SK-N-SH (cell line): Measurements from ENCODE around the gene RANBP9. TPM values are rescaled to one million over a fixed set of nuclear protein-coding genes. Genes with fewer than 3 reads are reported as not detected.

Experiments used
- CTCF ChIA-PET: fragments of 300-600, 350-600 bp; formaldehyde crosslinking; extraction: SDS; loops from one replicate; lab custom pipeline; 2021; lab: Yijun Ruan, JAX
- POLR2A ChIA-PET: fragments of 350-600 bp; sonication (Branson Sonifier 250); formaldehyde crosslinking; extraction: SDS; loops from one replicate; lab custom pipeline; 2020; ENCODE audit warnings: antibody characterized with exemption, inconsistent platforms; lab: Yijun Ruan, JAX
- DNase-seq: peaks from one replicate; pipeline ENCODE4 v3.0.0; 2012
- H2AFZ ChIP-seq: fragments of 200-600 bp; sonication (generic); 2 replicates; pipeline ENCODE4 v1.8.1; 2016; ENCODE audit warnings: antibody characterized with exemption, mild to moderate bottlenecking, low read depth
- H3F3A ChIP-seq: fragments of 200-600 bp; sonication (generic); replicated peaks from 2 replicates; pipeline ENCODE3; 2016; ENCODE audit warnings: antibody characterized with exemption, mild to moderate bottlenecking; ENCODE audit not compliant: insufficient read depth
- H3K27ac ChIP-seq, 2 experiments: fragments of 200-500 bp in 1 of 2; fragments of 200-600 bp in 1 of 2; sonication (Bioruptor generic) in 1 of 2; sonication (generic), shearing (Covaris generic) in 1 of 2; 2 replicates each; pipeline versions ENCODE4 v1.5.1 to v1.6.1; 2014 to 2016; ENCODE audit warnings: low read depth in 2 of 2, inconsistent platforms in 1 of 2, low read length in 1 of 2, mild to moderate bottlenecking in 1 of 2, mixed read lengths in 1 of 2
- H3K27me3 ChIP-seq: fragments of 200-600 bp; sonication (generic), shearing (Covaris generic); 2 replicates; pipeline ENCODE4 v1.6.1; 2016; ENCODE audit warnings: mixed run types; ENCODE audit not compliant: insufficient read depth
- H3K36me3 ChIP-seq, 2 experiments: fragments of 200-500 bp in 1 of 2; fragments of 200-600 bp in 1 of 2; sonication (Bioruptor generic) in 1 of 2; sonication (generic) in 1 of 2; replicated peaks in 1 of 2; 2 replicates each; pipeline versions ENCODE3 to v1.5.1; 2014 to 2016; ENCODE audit warnings: low read length in 1 of 2, mild to moderate bottlenecking in 1 of 2; ENCODE audit not compliant: insufficient read depth in 2 of 2, control insufficient read depth in 1 of 2
- H3K4me1 ChIP-seq, 2 experiments: fragments of 200-500 bp in 1 of 2; fragments of 200-600 bp in 1 of 2; sonication (Bioruptor generic) in 1 of 2; sonication (generic), shearing (Covaris generic) in 1 of 2; 2 replicates each; pipeline versions ENCODE4 v1.5.1 to v1.6.1; 2014 to 2016; ENCODE audit warnings: low read depth in 1 of 2, low read length in 1 of 2, mixed run types in 1 of 2; ENCODE audit not compliant: insufficient read depth in 2 of 2, control insufficient read depth in 1 of 2
- H3K4me2 ChIP-seq: fragments of 200-600 bp; sonication (generic), shearing (Covaris generic); 2 replicates; pipeline ENCODE4 v1.6.1; 2017; ENCODE audit warnings: mixed run types
- H3K4me3 ChIP-seq, 2 experiments: fragments of 200-500 bp in 1 of 2; fragments of 200-600 bp in 1 of 2; sonication (Bioruptor generic) in 1 of 2; sonication (generic), shearing (Covaris generic) in 1 of 2; 2 replicates each; pipeline versions ENCODE4 v1.5.1 to v1.8.1; 2014 to 2016; ENCODE audit warnings: low read depth in 2 of 2, inconsistent platforms in 1 of 2, low read length in 1 of 2, mild to moderate bottlenecking in 1 of 2, mixed read lengths in 1 of 2, moderate library complexity in 1 of 2
- H3K79me2 ChIP-seq: fragments of 200-600 bp; sonication (generic); 2 replicates; pipeline ENCODE4 v1.8.1; 2017; ENCODE audit warnings: mild to moderate bottlenecking; ENCODE audit not compliant: insufficient read depth
- H3K9ac ChIP-seq: fragments of 200-600 bp; sonication (generic); 2 replicates; pipeline ENCODE4 v1.6.1; 2017; ENCODE audit warnings: mixed run types
- H3K9me2 ChIP-seq: fragments of 200-600 bp; sonication (generic); 2 replicates; pipeline ENCODE4 v1.6.1; 2017; ENCODE audit warnings: mixed run types
- H3K9me3 ChIP-seq: fragments of 200-600 bp; sonication (generic); 2 replicates; pipeline ENCODE4 v1.6.1; 2017; ENCODE audit warnings: mixed run types, mild to moderate bottlenecking, moderate library complexity
- H4K20me1 ChIP-seq: fragments of 200-600 bp; sonication (generic); 2 replicates; pipeline ENCODE4 v1.6.1; 2017; ENCODE audit warnings: mild to moderate bottlenecking, mixed run types; ENCODE audit not compliant: insufficient read depth
- CHD2 ChIP-seq: fragments of 150-350 bp; IDR thresholded peaks from 2 replicates; pipeline ENCODE4 v1.6.1; 2018; ENCODE audit warnings: low read length; ENCODE audit not compliant: partially characterized antibody
- CTCF ChIP-seq: fragments of 200-600 bp; sonication (generic); IDR thresholded peaks from 2 replicates; pipeline ENCODE4 v1.6.1; 2017; ENCODE audit warnings: antibody characterized with exemption, mild to moderate bottlenecking, moderate library complexity
- ELF1 ChIP-seq: IDR thresholded peaks from 2 replicates; pipeline ENCODE4 v1.4.0; 2012
- EP300 ChIP-seq, 2 experiments: IDR thresholded peaks; 2 replicates each; pipeline versions ENCODE4 v1.4.0 to v1.6.1; 2012; ENCODE audit warnings: borderline replicate concordance in 1 of 2, low read depth in 1 of 2, low read length in 1 of 2
- GABPA ChIP-seq: IDR thresholded peaks from 2 replicates; pipeline ENCODE4 v1.4.0; 2012; ENCODE audit warnings: low read depth, mild to moderate bottlenecking
- NFIC ChIP-seq: IDR thresholded peaks from 2 replicates; pipeline ENCODE4 v1.4.0; 2012; ENCODE audit warnings: borderline replicate concordance
- NRF1 ChIP-seq: IDR thresholded peaks from 2 replicates; pipeline ENCODE4 v1.6.1; 2012; ENCODE audit warnings: low read depth, mild to moderate bottlenecking, low read length
- POLR2AphosphoS5 ChIP-seq: IDR thresholded peaks from 2 replicates; pipeline ENCODE4 v1.6.1; 2012; ENCODE audit warnings: low read depth, low read length
- RAD21 ChIP-seq: IDR thresholded peaks from 2 replicates; pipeline ENCODE4 v1.6.1; 2012; ENCODE audit warnings: mild to moderate bottlenecking, low read length
- RCOR1 ChIP-seq: fragments of 150-350 bp; IDR thresholded peaks from 2 replicates; pipeline ENCODE4 v1.6.1; 2017; ENCODE audit warnings: antibody characterized with exemption, low read length
- RXRA ChIP-seq: IDR thresholded peaks from 2 replicates; pipeline ENCODE4 v1.4.0; 2012; ENCODE audit warnings: low read depth, mild to moderate bottlenecking, borderline replicate concordance
- SIN3A ChIP-seq: IDR thresholded peaks from 2 replicates; pipeline ENCODE4 v1.6.1; 2012; ENCODE audit warnings: low read depth, mild to moderate bottlenecking, low read length, moderate library complexity, borderline replicate concordance
- TAF1 ChIP-seq: IDR thresholded peaks from 2 replicates; pipeline ENCODE4 v1.6.1; 2012; ENCODE audit warnings: low read depth, mild to moderate bottlenecking, low read length, moderate library complexity, borderline replicate concordance
- TEAD4 ChIP-seq: IDR thresholded peaks from 2 replicates; pipeline ENCODE4 v1.4.0; 2012; ENCODE audit warnings: mild to moderate bottlenecking, borderline replicate concordance; ENCODE audit not compliant: insufficient read depth
- USF1 ChIP-seq: IDR thresholded peaks from 2 replicates; pipeline ENCODE4 v1.4.0; 2012; ENCODE audit warnings: low read depth, borderline replicate concordance
- YY1 ChIP-seq: IDR thresholded peaks from 2 replicates; pipeline ENCODE4 v1.4.0; 2012; ENCODE audit warnings: low read depth, mild to moderate bottlenecking
- ZBTB33 ChIP-seq: IDR thresholded peaks from 2 replicates; pipeline ENCODE4 v1.4.0; 2012; ENCODE audit warnings: low read depth, borderline replicate concordance
- WGBS: methylation state at CpG from one replicate; pipeline ENCODE4 v1.1.6; 2017; ENCODE audit warnings: low lambda C conversion rate; 5-methylcytosine and 5-hydroxymethylcytosine counted together
- polyA plus RNA-seq, 3 experiments: library from polyadenylated mRNA; depleted of rRNA; stranded (reverse); fragments of >200 nt; gene quantifications; 2 replicates each; pipeline ENCODE4 v1.2.3, GENCODE V29; 2012
- TF ChIP-seq, protein P1 (sequence below): IDR thresholded peaks from 2 replicates; pipeline ENCODE4 v1.4.0; 2012; ENCODE audit warnings: low read depth
- TF ChIP-seq, protein P2 (sequence below): fragments of 150-350 bp; IDR thresholded peaks from 2 replicates; pipeline ENCODE4 v1.6.1; 2017; ENCODE audit warnings: antibody characterized with exemption, low read length, low read depth, borderline replicate concordance

Gene RANBP9
- polyA plus RNA-seq, 1 of the 3 experiments (the other 2 are of a cell fraction), result 20.4 TPM

DNA sequence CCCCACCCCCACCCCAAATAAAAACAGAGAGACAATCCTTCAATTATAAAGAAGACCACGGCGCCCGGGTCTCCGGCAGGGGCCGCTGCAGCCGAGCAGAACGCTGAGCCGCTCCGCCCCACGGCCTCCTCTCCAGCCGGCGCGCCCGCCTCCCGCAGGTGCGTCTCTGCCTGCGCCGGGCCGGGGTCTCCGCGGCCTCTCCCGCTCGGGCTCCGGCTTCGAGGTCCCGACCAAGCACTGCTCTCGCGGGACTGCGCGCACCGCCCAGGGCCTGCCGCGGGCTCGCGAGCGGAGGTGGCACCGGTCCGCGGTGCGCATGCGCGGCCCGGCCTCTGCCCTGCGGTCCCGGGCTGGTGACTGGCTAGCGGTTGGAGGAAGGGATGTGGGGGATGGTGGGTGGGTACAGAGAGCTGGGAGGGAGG lies 137.5 kb downstream of the RANBP9 start:
- peak overlapping the region; percentile 94 for H3K9ac ChIP-seq
- no peaks in the 10 kb centered on the region for H3K9me2 ChIP-seq
- peak overlapping the region; percentile 90; the same call in 1 of the 2 replicates for H2AFZ ChIP-seq
- peaks cover 0 to 7% of the 10 kb centered on the region in 2 experiments; a peak in 2 of 4 replicates for H3K4me1 ChIP-seq
- peaks cover 19% of the 10 kb centered on the region for H3F3A ChIP-seq
- H4K20me1 ChIP-seq, result no peaks in the 10 kb centered on the region
- TF ChIP-seq EP300 (IDR thresholded peaks at IDR 0.05; ENCODE audit: borderline replicate concordance in 1 of 2, low read depth in 1 of 2, low read length in 1 of 2) (no peak), ELF1 (no peak), CTCF (peak; percentile 49), SIN3A (0 out of 2 replicates have a peak, but pooled peaks have one; percentile 52), GABPA (no peak), YY1 (no peak), CHD2 (peak; percentile 99), RXRA (no peak), TEAD4 (no peak), POLR2AphosphoS5 (no peak), RAD21 (peak; percentile 40), TAF1 (peak; percentile 51; the same call in 1 of the 2 replicates), ZBTB33 (peak; percentile 92), NFIC (no peak), USF1 (no peak), RCOR1 (0 out of 2 replicates have a peak, but pooled peaks have one; percentile 5), NRF1 (peak; percentile 95)
- TF ChIP-seq, protein P1, sequence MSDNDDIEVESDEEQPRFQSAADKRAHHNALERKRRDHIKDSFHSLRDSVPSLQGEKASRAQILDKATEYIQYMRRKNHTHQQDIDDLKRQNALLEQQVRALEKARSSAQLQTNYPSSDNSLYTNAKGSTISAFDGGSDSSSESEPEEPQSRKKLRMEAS, result peak; percentile 7; the same call in 1 of the 2 replicates
- TF ChIP-seq, protein P2, sequence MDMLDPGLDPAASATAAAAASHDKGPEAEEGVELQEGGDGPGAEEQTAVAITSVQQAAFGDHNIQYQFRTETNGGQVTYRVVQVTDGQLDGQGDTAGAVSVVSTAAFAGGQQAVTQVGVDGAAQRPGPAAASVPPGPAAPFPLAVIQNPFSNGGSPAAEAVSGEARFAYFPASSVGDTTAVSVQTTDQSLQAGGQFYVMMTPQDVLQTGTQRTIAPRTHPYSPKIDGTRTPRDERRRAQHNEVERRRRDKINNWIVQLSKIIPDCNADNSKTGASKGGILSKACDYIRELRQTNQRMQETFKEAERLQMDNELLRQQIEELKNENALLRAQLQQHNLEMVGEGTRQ, result no peak
- H3K9me3 ChIP-seq, result 0 out of 2 replicates have a peak, but pooled peaks cover 3% of the 10 kb centered on the region
- peaks cover 3 to 12% of the 10 kb centered on the region in 2 experiments for H3K36me3 ChIP-seq
- WGBS, result 1% methylated on average over 13 of the region's 46 CpGs
- H3K27ac ChIP-seq, result peak overlapping the region; percentile 90 to 92
- peak overlapping the region; percentile 75 to 83 for H3K4me3 ChIP-seq
- POLR2A ChIA-PET, result interaction anchor here (0.7 to 2.3 kb wide), 7 partner anchors 12 to 246 kb away, joined by 3 to 33 read pairs (median 3); partner anchors contain the start of genes GFOD1, NOL7 and TBC1D7
- peaks cover 8% of the 10 kb centered on the region; the same call in 1 of the 2 replicates for H3K79me2 ChIP-seq
- peak overlapping the region; percentile 95; the same call in 1 of the 2 replicates for H3K4me2 ChIP-seq
- DNase-seq, result peak; percentile 99
- H3K27me3 ChIP-seq, result no peaks in the 10 kb centered on the region
- CTCF ChIA-PET, result interaction anchor here (0.7 to 6.0 kb wide), 29 partner anchors 10 to 492 kb away, joined by 3 to 48 read pairs (median 5); partner anchors contain the start of genes GFOD1, NOL7 and TBC1D7
